AG09309 (cell line): ENCODE measurements around the gene FOXQ1.
"Not testable (repeated sequence)": the region's sequence is repeated elsewhere in the genome, so short reads cannot be mapped to it uniquely, and the experiment has no call there.

Source experiments
- DNase-seq: peaks from one replicate; pipeline ENCODE4 v3.0.0-alpha.2; 2010; ENCODE audit warnings: low read depth
- H3K4me3 ChIP-seq: 2 replicates; pipeline ENCODE4 v1.5.1; 2011; ENCODE audit warnings: mild to moderate bottlenecking, low read depth, low read length, moderate library complexity; ENCODE audit not compliant: control insufficient read depth
- TF ChIP-seq, protein P1 (sequence below): IDR thresholded peaks from 2 replicates; pipeline ENCODE4 v1.5.1; 2011; ENCODE audit warnings: mild to moderate bottlenecking, low read depth, low read length, inconsistent platforms; ENCODE audit not compliant: insufficient read depth, control insufficient read depth; ENCODE audit errors: missing control alignments

The FOXQ1 gene

DNA sequence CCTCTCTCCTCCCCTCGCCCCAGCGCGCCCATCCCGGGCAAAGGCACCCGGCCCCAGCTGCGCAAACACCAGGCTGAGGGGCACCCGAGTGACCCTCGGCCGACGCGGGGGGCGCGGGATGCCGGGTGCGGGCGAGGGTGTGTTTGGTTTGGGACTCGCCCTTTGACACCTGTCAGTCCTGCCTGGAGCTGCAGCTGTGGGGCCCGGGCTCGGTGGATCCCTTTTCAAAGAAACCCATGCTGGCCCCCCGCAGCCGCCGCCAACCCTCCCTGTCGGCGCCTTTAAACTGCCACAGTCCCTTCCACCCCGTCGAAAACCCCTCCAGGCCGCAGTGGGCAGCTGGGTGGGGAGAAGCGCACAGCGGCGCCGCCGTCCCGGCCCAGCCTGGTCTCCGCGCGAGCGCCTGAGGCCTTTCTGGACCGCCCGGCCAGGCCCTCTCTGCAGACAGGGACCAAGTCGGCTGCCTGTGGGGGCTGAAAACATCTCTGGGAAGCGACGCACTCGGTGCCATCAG lies 5.5 kb downstream of the FOXQ1 start:
- no peak for DNase-seq
- TF ChIP-seq, protein P1, sequence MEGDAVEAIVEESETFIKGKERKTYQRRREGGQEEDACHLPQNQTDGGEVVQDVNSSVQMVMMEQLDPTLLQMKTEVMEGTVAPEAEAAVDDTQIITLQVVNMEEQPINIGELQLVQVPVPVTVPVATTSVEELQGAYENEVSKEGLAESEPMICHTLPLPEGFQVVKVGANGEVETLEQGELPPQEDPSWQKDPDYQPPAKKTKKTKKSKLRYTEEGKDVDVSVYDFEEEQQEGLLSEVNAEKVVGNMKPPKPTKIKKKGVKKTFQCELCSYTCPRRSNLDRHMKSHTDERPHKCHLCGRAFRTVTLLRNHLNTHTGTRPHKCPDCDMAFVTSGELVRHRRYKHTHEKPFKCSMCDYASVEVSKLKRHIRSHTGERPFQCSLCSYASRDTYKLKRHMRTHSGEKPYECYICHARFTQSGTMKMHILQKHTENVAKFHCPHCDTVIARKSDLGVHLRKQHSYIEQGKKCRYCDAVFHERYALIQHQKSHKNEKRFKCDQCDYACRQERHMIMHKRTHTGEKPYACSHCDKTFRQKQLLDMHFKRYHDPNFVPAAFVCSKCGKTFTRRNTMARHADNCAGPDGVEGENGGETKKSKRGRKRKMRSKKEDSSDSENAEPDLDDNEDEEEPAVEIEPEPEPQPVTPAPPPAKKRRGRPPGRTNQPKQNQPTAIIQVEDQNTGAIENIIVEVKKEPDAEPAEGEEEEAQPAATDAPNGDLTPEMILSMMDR = no peak
- H3K4me3 ChIP-seq = no peak overlapping the region

- no peak overlapping the region for H3K4me3 ChIP-seq
- TF ChIP-seq, protein P1 = no peak
- no peak for DNase-seq
These were observed 6.1 kb downstream of the FOXQ1 start for GRCh38 chr6:1318036-1318435.

- not testable (repeated sequence) for H3K4me3 ChIP-seq, DNase-seq
These were observed 6.7 kb downstream of the FOXQ1 start for GRCh38 chr6:1318584-1318983.

DNA sequence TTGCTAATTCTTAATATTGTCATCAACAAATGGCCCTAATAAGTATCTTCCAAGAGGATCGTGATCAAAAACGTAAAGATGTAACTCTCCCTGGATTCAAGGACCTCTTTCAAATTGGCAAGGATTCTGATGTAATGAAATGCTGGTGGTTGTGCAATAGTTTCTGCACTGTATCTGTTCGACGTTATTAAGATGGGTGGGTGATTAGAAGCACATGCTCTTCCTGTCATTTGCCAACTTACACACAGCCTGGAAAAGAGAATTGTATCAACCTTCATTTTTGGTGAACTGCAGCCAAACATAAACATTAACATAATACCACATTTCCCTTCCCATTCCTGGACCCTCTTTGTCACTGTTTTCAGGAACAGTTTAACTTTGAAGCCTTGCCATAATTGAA lies 9.8 kb downstream of the FOXQ1 start:
- peak; percentile 59 for DNase-seq
- H3K4me3 ChIP-seq = no peak overlapping the region
- TF ChIP-seq, protein P1 = no peak

DNA sequence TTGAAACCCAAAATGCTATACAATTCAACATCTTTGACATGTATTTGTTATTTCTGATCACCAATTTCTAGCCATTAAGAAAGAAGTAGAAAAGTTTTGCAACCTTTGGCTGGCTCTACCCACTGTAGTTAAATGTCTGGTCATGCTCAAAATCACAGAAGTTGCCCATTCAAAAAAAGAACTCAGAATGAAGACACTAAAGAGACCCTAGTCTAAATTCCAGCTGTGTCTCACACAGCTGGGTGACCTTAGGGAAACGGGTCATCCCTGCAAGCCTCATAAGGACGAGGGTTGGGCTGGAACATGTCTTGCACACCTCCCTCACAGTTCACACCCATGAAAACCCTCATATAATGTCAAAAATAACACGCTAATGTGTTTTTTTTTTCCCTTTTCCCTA lies 10.3 kb downstream of the FOXQ1 start:
- no peak for DNase-seq
- TF ChIP-seq, protein P1 = no peak
- H3K4me3 ChIP-seq = no peak overlapping the region

- TF ChIP-seq, protein P1 = no peak
- DNase-seq = no peak
- H3K4me3 ChIP-seq = no peak overlapping the region
These were observed 10.9 kb downstream of the FOXQ1 start for GRCh38 chr6:1322696-1323219.

- H3K4me3 ChIP-seq = no peak overlapping the region
- no peak for DNase-seq
- TF ChIP-seq, protein P1 = no peak
These were observed 13.0 kb downstream of the FOXQ1 start for GRCh38 chr6:1324936-1325335.
